Activated CD4-positive, CD25-positive, alpha-beta regulatory T cell treated with anti-CD3 and anti-CD28 coated beads, Interleukin-2, amount 50 U/mL, for 24 hours (primary cell): ENCODE results near the gene NAALADL2.
"Not testable (repeated sequence)": the region's sequence is repeated elsewhere in the genome, so short reads cannot be mapped to it uniquely, and the experiment has no call there.

Experiments used
- ATAC-seq, 2 donors: fragments of 150-1000 bp; cut with Tn5 transposase; one replicate each; pipeline ENCODE4 v1.10.0; 2021; ENCODE audit warnings: mild to moderate bottlenecking in 1 of 2, moderate library complexity in 1 of 2

The NAALADL2 gene

DNA sequence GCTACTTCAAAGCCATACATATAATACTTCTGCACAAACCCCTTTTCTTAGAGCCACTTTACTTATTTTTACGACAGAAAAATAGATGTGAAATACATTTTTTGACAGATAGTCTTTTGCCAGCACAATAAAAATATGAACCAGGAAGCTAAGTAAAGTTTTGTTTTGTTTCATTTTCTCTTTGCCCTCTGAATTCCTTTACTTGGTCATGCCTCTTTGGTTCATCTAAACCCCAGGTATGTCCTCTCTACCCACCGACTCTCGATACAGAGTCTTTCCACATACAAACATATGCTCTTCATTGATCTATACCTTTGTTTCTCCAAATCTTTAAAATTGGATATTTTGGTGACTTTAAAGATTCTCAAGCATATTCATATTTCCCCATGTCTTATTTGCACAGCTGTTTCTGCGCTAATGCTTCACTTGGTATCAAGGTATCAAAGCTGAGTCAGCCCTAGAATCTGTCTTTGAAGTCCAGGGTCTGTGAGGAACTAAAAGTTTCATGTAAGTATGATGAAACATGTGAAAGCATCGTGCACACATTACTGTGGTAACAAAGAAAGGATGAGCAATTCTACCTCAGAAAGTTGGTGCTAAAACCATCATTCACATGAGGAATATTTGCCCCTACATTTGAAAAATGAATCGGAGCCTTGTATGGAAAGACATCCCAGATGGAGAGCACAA, 845.4 kb downstream of the NAALADL2 start:
- ATAC-seq = no peak

- ATAC-seq = no peak
These were observed 854.1 kb downstream of the NAALADL2 start for GRCh38 chr3:175713268-175713667.

DNA sequence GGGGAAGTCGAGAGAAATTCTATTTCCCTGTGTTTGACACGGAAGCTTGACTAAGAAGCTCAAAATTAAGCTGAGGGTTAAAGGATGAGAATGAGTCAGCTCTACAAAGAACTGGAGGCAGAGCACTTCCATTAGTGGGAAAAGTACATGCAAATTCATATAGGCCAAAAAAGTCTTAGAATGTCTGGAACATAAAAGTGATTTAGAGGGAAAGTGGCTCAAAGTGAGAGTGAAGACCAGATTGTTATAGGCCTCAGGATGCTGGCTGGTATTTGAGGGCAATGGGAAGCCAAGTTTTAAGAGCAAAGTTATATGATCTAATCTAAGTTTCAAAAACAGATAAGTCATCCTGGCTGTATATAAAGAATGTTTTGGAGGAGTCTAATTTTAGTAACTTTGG, 857.3 kb downstream of the NAALADL2 start:
- ATAC-seq = no peak

GRCh38 chr3:175726228-175726627, 867.1 kb downstream of the NAALADL2 start:
- no peak for ATAC-seq

- no peak for ATAC-seq
These were observed 869.4 kb downstream of the NAALADL2 start for GRCh38 chr3:175728566-175728965.

GRCh38 chr3:175729466-175729865, 870.3 kb downstream of the NAALADL2 start:
- ATAC-seq = no peak

- ATAC-seq = no peak
These were observed 872.4 kb downstream of the NAALADL2 start for GRCh38 chr3:175731543-175731942.

- ATAC-seq = no peak
These were observed 872.9 kb downstream of the NAALADL2 start for GRCh38 chr3:175732017-175732416.

DNA sequence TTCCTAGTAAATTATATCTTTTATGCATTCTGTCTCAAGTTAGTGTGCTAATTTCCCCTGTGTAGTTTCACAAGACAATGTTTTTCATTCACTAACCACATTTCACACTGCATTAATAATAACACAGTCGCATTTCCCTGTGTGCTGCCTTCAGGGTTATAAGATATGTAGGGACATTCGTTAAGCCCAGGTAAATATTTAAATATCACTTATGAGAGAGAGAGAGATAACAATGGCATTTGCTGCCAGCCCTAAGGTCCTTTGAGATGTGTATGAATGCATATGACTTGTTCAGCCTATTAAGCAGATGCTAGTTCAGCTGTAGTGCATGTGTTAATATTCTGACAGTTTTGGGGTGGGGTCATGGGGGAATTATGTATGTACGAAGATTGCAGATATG, 876.7 kb downstream of the NAALADL2 start:
- no peak for ATAC-seq

DNA sequence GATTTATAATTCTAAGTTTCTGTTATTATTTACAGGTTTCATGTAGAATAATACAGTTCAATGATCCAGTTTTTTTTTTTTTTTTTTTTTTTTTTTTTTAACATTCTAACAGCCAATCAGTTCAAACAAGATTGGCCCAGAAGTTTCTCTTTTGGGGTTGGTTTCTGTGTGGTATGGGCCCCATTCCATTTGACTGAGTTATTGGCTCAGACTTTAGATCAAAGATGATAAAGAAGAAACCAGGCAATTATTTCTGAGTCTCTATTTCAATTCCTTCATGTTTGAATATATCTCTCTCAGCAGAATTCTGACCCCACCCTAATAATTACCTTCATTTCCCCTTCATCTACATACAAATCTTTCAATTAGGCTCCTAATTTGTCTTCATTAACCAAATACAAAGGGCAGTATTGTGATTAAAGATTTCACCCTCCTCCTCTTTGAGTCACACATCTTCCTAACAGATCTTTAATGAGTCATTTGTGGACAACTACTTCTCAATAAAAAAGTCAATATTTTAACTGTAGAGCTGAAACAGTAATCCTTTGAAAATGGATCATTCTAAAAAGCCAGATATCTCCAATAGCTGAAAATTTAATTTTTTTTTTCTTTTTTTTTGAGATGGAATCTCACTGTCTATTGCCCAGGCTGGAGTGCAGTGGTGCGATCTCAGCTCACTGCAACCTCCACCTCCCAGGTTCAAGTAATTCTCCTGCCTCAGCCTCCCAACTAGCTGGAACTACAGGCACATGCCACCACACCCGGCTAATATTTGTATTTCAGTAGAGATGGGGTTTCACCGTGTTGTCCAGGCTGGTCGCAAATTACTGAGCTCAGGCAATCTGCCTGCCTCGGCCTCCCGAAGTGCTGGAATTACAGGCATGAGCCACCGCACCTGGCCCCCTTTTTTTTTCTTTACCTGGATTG, 878.8 kb downstream of the NAALADL2 start:
- no peak for ATAC-seq

DNA sequence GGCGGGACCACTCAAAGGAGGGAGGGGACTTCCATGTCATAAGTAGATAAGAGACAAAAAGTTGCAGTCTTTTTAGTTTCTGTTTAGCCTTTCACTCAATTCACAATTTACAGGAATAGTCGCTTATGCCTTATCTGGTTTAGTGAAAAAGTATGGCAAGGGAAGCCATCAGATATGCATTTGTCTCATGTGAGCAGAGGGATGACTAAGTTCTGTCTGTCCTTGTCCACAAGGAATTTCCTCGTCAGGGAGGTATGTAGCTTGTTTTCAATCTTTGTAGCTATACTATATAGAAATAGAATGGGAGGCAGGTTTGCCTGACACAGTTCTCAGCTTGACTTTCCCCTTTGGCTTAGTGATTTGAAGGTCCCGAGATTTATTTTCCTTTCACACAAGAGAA, 882.8 kb downstream of the NAALADL2 start:
- ATAC-seq = no peak

GRCh38 chr3:175743733-175744400, 884.7 kb downstream of the NAALADL2 start:
- ATAC-seq = no peak

DNA sequence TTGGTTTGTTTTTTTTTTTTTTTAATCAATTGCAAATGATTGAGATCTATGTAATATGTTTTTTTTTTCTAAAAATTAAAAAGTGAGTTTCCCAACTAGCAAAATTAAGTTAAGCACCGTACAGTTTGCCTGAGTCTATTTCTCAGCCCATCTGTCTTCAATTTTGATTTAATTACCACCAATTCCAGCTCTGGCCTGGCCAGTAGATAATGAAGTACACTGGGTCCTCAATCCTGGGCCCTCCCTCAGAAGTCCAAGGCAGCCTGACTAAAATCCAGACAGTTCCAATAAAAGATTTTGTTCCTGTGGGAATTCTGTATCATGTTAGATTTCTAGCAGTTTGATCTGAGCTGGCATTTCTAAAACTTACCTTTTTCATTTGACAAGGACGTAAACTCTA, 887.2 kb downstream of the NAALADL2 start:
- ATAC-seq = no peak

DNA sequence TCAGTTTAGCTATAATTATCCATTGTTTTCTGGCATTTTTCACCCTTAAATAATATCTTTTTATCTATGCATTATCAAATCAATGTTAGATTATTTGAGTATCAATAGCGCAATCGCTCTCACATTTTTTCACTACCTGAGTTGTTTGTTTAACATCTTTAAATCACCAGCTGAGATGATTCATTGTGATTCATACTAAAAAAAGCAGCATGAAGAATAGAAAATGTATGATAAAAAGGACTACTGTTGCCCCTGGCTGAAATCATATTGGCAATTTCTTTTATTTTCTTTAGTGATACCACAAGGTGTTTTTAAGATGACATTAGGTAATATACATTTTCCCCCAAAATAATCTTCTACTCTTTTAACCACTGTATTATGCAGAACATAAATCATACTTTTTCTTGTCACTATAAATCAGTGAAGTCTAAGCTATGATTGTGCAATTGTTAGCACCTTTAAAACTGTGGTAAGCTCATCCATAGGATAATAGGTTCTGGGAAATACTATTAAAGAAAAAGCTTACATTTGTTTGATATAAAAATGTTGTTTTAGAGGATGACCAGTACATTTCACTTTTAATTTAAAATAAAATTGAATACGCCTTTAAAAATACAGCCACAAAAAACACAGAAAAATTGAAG, 889.1 kb downstream of the NAALADL2 start:
- no peak for ATAC-seq

DNA sequence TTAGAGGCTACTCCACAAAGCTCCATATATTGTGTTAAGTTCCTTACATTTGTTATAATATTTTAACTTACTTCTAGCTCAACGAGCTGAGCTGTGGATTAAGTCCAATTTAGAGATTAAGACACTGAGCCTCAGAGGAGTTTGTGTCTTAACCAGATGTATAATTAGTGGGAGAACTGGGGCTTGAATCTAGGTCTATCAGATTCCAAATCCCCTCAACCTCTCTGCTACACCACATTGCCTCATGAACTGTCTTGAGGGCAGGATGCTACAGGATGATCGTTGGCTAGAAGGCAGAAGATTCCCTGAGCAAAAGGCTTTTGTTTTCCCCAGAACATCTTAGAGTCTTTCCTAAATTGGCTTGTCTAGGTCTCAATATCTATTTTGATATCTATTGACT, 890.8 kb downstream of the NAALADL2 start:
- ATAC-seq = no peak

DNA sequence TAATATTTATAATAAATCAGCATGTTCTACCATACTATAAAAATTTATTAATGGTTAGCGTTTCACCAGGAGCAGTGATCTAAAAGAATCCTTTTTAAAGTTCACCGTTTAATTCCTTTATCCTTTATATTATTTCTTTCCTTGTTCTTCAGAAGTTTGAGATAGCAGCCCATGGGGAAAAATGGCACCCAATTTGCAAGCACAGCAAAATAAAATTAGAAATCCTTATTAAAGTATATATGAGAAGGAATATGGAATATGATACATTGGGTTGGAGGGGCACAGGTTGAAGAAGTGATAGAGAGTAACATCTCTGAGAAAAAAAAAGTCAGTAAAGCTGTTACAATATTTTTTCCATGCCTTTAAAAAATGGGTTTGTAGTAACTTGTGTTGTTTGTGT, 892.0 kb downstream of the NAALADL2 start:
- no peak for ATAC-seq

- no peak for ATAC-seq
These were observed 904.8 kb downstream of the NAALADL2 start for GRCh38 chr3:175763948-175764347.

DNA sequence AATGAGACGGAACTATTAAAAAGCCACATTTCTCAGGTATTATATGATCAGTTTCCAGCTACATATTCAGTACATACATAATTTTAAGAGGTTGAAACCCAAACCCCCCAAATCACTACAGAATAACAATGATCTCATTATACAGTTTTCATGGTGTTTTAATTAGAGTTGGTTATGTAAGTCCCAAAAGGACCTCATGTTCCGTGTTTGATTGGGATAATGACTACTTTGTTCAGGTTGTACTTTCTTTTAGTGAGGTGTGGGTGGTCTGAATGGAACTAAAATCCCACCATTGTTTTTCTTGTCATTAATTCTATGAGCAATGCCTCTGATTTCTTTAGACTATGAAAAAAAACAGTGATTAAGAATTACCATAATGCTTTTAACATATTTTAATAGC, 905.6 kb downstream of the NAALADL2 start:
- no peak for ATAC-seq

GRCh38 chr3:175770426-175770825, 911.3 kb downstream of the NAALADL2 start:
- no peak for ATAC-seq

- ATAC-seq = no peak
These were observed 918.4 kb downstream of the NAALADL2 start for GRCh38 chr3:175777495-175777894.

DNA sequence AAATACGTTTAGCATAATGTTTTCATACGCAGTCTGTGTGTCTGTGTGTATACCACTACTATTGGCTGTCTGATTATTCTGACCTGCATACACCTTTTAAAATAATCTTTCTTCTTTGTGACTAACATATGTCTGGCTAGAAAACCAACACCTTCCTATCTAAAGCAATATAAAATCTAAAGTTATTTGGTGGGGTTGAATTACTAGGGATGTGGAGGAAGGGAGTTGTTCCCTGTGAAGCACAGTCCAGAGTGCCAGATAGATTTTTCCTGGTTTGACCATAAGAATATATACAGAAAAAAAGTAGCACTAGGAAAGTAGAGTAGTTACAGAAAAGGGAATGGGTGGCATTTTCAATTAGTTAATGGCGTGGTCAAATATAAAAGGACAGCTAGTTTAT, 918.8 kb downstream of the NAALADL2 start:
- no peak for ATAC-seq

- no peak for ATAC-seq
These were observed 919.9 kb downstream of the NAALADL2 start for GRCh38 chr3:175778994-175779393.

DNA sequence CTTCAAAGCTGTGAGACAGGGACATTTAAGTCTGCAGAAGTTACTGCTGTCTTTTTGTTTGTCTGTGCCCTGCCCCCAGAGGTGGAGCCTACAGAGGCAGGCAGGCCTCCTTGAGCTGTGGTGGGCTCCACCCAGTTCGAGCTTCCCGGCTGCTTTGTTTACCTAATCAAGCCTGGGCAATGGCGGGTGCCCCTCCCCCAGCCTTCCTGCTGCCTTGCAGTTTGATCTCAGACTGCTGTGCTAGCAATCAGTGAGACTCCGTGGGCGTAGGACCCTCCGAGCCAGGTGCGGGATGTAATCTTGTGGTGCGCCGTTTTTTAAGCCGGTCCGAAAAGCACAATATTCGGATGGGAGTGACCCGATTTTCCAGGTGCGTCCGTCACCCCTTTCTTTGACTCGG, 928.0 kb downstream of the NAALADL2 start:
- not testable (repeated sequence) for ATAC-seq
